ENCODE results near the gene CAMK4.
"Not testable (repeated sequence)": the region's sequence is repeated elsewhere in the genome, so short reads cannot be mapped to it uniquely, and the experiment has no call there.

Gene CAMK4

GRCh38 chr5:111385970-111386831 lies 162.0 kb downstream of the CAMK4 start:
- no peak for DNase-seq

DNA sequence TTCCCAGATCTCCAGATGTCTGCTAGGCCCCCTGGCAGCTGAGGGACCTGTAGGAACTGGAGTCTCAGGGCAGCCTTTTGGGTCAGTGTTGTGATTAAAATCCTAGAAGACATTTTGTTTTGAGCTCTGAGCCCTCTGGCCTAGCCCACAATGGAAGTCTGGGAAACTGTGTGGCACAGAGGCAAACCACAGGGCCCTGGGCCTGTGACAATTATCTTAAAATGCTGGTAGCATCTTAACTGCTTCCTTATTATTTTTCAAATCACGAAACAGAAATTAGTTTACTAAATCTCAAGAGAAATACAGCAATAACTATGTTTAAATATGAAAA lies 162.6 kb downstream of the CAMK4 start:
- DNase-seq = no peak

GRCh38 chr5:111387361-111387760 lies 163.2 kb downstream of the CAMK4 start:
- DNase-seq = no peak

DNA sequence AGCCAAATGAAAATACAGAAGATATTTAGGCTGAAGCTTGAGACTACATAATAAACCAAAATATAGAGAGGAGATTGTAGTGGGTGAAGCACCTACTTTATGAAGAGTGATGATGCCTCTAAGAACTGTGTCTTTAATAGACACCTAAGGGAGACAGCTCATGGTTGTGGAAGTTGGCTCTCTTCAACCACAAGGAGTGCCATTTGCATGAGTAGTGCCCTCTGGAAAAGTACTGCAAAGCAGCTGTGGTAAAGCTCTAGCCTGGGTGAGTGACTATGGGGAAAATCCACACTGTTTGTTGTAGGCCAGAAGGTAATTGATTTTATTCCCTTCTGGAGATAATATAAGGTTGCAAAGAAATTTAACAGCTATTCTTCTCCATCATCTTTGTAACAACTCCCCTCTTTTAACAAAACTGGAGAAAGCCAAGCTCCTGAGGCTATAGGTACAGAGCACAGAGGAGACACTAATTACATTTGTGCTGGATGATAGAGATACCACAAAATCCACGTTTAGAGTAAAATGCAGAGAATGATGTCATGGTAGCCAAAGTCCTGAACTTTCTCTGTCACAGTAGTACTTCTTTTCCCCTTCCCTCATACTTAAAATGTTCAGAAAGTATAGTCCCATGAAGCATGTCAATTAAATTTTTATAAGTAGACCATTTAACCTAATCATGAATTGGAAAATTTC lies 165.4 kb downstream of the CAMK4 start:
- no peak for DNase-seq

GRCh38 chr5:111392181-111392580 lies 168.0 kb downstream of the CAMK4 start:
- DNase-seq = no peak

DNA sequence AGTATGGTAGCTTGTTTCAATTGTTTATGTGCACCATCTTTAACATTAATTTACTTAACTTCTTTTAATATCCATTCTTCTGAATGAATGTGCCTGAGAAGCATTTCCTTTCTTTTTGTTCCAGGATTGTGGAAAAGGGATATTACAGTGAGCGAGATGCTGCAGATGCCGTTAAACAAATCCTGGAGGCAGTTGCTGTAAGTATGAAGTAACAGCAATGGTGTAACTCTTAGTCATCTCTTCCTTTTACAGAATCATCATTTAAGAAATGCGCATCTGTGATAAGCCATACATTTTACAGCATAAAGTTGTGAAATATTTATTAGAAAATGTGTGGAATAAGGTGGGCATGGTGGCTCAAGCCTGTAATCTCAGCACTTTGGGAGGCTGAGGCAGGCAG lies 170.4 kb downstream of the CAMK4 start:
- no peak for DNase-seq

DNA sequence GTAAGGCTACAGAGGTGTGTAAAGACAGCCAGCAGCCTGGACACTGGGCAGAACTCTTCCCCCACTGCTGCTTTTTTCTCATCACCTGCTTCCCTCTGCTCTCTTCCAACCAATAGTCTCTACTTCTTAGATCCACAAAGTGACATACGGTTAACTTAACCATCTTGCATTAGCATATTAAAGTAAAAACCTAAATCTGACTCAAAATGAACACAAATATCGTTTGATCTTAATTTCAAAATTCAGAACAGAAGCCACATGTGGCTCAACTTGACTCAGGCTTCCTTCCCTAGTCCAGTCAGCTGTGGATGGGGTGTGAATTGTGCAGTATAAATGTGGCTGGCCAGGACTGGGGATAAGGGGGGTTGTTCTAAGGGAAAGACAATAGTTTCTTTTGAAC lies 173.8 kb downstream of the CAMK4 start:
- DNase-seq = no peak

DNA sequence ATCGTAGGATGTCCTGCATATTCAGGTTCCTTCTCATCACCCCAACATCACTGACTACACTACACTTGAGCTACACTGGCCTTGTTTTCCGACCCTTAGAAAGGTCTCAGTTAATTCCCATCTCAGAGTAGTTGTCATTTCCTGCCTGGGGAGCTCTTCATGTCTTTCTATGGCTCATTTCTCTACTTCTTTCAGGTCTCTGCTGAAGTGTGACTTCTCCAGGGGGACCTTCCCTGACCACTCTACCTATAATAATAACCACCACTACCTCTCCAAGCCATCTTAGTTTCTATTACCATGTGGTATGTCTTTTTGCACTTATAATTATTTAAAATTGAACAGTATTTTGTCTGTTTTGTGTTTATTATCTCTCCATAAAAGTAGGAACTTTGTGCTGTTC lies 174.9 kb downstream of the CAMK4 start:
- no peak for DNase-seq

GRCh38 chr5:111401906-111402305 lies 177.7 kb downstream of the CAMK4 start:
- DNase-seq = no peak

DNA sequence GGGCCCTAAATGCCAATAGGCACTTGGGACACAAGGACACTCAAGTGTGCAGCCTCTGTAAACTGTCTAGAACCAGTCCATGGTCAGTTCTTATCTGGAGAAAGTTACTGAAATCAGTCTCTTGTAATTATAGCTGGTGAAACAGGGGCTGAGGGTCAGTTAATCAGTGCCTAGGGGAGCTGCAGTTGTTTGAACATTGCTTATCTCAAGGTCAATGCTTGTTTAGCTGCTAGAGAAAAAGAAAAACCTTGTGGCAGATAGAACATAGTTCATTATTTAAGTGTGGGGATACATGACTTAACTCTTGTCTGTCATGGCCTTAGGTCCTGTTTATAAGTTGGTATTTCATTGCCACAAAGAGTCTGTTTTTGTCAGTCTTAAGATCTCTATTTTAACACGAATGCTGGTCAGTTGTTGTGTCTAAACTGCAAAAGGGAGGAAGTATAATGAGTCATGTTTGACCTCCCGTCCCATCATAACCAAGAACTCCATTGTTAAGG lies 180.1 kb downstream of the CAMK4 start:
- no peak for DNase-seq

- DNase-seq = no peak
These were observed 183.4 kb downstream of the CAMK4 start for GRCh38 chr5:111407562-111407961.

DNA sequence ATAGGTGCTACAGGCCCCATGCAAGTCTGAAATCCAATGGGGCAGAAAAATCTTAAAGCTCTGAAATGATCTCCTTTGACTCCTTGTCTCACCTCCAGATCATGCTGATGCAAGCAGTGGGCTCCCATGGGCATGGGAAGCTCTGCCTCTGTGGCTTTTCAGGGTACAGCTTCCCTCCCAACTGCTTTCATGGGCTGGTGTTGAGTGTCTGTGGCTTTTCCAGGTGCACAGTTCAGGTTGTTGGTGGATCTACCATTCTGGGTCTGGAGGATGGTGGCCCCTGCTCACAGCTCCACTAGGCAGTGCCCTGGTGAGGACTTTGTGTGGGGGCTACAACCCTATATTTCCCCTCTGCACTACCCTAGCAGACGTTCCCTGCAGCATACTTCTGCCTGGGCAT lies 184.6 kb downstream of the CAMK4 start:
- DNase-seq = no peak

- not testable (repeated sequence) for DNase-seq
These were observed 185.1 kb downstream of the CAMK4 start for GRCh38 chr5:111409266-111409665.

- DNase-seq = not testable (repeated sequence)
These were observed 185.9 kb downstream of the CAMK4 start for GRCh38 chr5:111410067-111410466.

DNA sequence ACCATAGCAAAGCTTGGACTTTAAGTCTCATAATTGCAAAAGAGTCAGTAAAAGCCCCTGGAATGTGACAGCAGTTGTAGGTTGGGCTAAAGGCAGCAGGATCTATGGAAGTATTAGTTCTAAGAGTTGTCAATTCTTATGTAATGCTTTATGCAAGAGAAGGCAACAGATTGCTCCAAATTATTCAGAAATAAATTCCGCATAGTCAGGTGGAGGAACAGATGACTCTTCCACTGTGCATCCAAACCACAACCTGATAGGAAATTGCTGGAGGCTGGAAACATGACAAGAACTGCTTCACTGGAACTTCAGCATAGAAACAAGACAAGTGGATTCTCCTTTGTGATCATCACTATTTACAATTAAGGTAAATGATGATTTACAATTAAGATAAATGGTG lies 187.1 kb downstream of the CAMK4 start:
- DNase-seq = no peak

DNA sequence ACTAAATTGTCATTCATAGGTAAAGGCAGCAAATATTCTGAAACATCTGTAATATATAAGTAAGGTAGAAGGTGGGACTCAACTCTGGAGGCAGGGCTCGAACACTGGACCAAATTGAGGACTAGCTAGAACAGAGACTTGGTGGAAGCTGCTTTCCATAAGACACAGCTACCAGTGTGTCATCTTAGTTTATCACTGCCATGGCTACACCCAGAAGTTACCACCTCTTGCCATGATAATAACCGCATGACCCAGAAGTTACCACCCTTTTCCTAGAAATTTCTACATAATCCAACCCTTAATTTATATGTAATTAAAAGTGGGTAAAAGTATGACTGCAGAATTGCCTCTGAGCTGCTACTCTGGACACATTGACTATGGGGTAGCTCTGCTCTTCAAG lies 188.4 kb downstream of the CAMK4 start:
- DNase-seq = no peak

- DNase-seq = no peak
These were observed 190.9 kb downstream of the CAMK4 start for GRCh38 chr5:111415053-111415452.

DNA sequence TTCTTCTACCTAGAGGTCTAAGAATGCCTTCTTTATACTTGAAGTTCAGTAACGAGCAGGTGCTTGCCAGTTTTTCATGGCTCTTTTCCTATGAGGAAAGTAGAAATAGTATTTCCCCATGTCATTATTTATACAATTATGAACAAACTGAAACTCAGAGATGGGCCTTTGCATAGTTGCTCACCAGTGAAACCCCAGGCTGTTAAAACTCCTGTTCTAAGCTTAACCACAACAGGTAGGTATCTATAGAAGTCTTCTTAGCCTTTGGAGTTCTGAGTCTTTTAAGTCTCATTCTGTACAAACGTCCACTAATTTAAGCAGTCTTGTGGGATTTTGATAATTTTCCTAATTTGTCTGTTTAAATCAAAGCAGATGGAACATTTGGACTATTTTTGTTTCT lies 198.1 kb downstream of the CAMK4 start:
- DNase-seq = no peak

DNA sequence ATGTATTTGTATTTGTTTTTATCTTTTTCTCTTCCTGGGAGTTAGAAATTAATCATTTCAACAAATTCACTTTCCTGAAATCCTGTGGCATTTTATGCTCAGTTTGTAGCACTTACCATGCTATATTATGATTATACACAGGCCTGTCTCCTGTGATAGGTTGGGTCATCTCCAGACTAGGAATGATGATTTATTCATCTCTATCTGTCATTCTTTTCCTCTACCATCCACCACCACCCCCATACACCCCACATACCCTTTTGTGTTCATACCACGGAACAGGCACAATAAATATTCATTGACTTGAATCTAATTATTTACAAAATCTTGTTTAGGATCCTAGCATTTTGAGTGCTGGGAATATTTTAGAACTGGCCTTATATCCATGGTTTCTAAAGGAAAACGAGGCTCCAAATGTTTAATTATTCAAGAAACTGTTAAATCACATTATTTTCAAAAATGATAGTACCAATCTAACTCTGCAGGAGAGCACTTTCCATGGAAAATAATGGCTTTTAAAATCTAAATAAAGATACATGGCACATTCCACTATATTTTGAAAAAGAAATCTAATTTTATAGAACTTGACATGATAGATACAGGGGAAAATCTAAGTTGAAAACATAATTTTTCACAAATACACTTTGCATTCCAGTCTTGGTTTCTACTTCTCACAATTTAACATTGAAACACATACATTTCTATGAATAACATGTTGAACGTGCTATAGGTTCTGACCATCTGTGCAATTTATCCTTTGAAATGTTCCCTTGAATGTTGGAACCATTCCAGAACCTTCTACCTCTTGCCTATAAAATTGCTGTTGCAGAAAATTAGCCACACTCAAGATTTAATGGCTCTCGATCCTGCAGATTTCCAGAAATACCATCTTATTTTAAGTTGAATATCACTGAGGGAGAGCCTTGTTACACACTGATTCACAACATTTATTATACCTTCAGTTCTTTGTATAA lies 198.8 kb downstream of the CAMK4 start:
- DNase-seq = no peak

GRCh38 chr5:111425205-111425604 lies 201.0 kb downstream of the CAMK4 start:
- no peak for DNase-seq

DNA sequence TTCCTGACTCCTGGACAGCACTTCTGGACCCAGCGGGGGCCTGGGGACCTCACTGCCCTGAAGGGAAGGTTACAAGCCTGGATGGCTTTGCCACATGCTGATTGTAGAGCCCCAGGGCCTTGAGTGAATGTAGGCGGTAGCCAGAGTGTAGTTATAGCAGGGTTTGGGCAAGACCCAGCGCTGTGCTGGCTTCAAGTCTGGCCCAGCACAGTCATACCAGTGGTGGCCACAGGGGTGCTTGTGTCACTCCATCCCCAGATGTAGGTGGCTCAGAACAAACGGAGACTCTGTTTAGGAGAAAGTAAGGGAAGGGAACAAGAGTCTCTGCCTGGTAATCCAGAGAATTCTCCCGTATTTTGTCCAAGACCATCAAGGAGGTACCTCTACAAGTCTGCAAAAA lies 203.6 kb downstream of the CAMK4 start:
- no peak for DNase-seq

- DNase-seq = no peak
These were observed 208.8 kb downstream of the CAMK4 start for GRCh38 chr5:111432883-111433536.

- DNase-seq = no peak
These were observed 210.6 kb downstream of the CAMK4 start for GRCh38 chr5:111434800-111435199.

All from stimulated activated naive CD4-positive, alpha-beta T cell (primary cell).